H1 (cell line): Measurements from ENCODE around the gene EXD3. TPM values are rescaled to one million over a fixed set of nuclear protein-coding genes. Genes with fewer than 3 reads are reported as not detected.

Source experiments
- ATF2 ChIP-seq: IDR thresholded peaks from 2 replicates; pipeline ENCODE4 v1.6.1; 2012; ENCODE audit warnings: low read length, inconsistent platforms
- EGR1 ChIP-seq: IDR thresholded peaks from 2 replicates; pipeline ENCODE4 v1.6.1; 2011; ENCODE audit warnings: low read depth, low read length, borderline replicate concordance
- KDM1A ChIP-seq: fragments of 200-600, 300-600 bp; sonication (generic); IDR thresholded peaks from 2 replicates; pipeline ENCODE4 v1.7.1; 2016; ENCODE audit warnings: mild to moderate bottlenecking, low read length, borderline replicate concordance
- PHF8 ChIP-seq: fragments of 200-600 bp; sonication (generic); conservative IDR thresholded peaks from 2 replicates; pipeline ENCODE4 v1.7.1; 2012; ENCODE audit warnings: low read depth, mild to moderate bottlenecking, inconsistent platforms, low read length, moderate library complexity
- POLR2A ChIP-seq, 2 experiments: IDR thresholded peaks; 1 replicate in 1 of 2; 2 replicates in 1 of 2; pipeline ENCODE4 v1.6.1; 2011; ENCODE audit warnings: low read depth in 2 of 2, low read length in 2 of 2, mild to moderate bottlenecking in 2 of 2; ENCODE audit errors: control extremely low read depth in 1 of 2
- SAP30 ChIP-seq: fragments of 300-600 bp; sonication (generic); IDR thresholded peaks from 2 replicates; pipeline ENCODE4 v1.7.1; 2012; ENCODE audit warnings: low read length, moderate library complexity, mild to moderate bottlenecking, inconsistent platforms; ENCODE audit not compliant: insufficient read depth, insufficient replicate concordance
- SIN3A ChIP-seq, 2 experiments: IDR thresholded peaks in 1 of 2; conservative IDR thresholded peaks in 1 of 2; 2 replicates each; pipeline ENCODE4 v1.6.1; 2011 to 2012; ENCODE audit warnings: low read length in 2 of 2, improper control_type of control experiment in 1 of 2, low read depth in 1 of 2, mild to moderate bottlenecking in 1 of 2
- SRF ChIP-seq: IDR thresholded peaks from 2 replicates; pipeline ENCODE4 v1.6.1; 2011; ENCODE audit warnings: mild to moderate bottlenecking, low read depth, low read length, moderate library complexity
- TEAD4 ChIP-seq: IDR thresholded peaks from 2 replicates; pipeline ENCODE4 v1.6.1; 2012; ENCODE audit warnings: low read depth, low read length, inconsistent platforms, mixed read lengths
- polyA plus RNA-seq, 7 experiments: library from polyadenylated mRNA; depleted of rRNA in 3 of 7; stranded (reverse) in 5 of 7; unstranded in 2 of 7; fragments of >200 nt in 5 of 7; fragments of 200-250 nt in 2 of 7; gene quantifications; 1 replicate in 5 of 7; 2 replicates in 1 of 7; 4 replicates in 1 of 7; pipeline versions ENCODE4 v1.2.1 to v1.2.3, GENCODE V29; 2011 to 2013; ENCODE audit warnings: missing spikeins in 2 of 7, mixed read lengths in 2 of 7
- total RNA-seq: library from RNA; stranded (reverse); fragmentation: NEBNext Ultra II Directional; extraction: Animal tissue kit (Norgen Biotek cat#: 25700); gene quantifications from 2 replicates; pipeline ENCODE4 v1.2.1, GENCODE V29; 2021

EXD3 gene
- total and polyA plus RNA-seq, 2 of the 8 experiments (the other 6 are each of a cell fraction or from before 2014, with no cell fraction given) = 7.2 to 9.4 TPM

GRCh38 chr9:137460363-137461315, 37.7 kb upstream of the EXD3 start (continued):
- TF ChIP-seq SAP30 (no peak), POLR2A (IDR thresholded peaks at IDR 0.05; ENCODE audit: control extremely low read depth in 1 of 2, low read depth in 2 of 2, low read length in 2 of 2) (no peak), TEAD4 (no peak), EGR1 (no peak), SIN3A (conservative IDR thresholded peaks at IDR 0.05 in 1 of 2, IDR thresholded peaks at IDR 0.05 in 1 of 2; ENCODE audit: low read depth in 1 of 2, low read length in 2 of 2) (no peak), PHF8 (no peak), KDM1A (no peak), ATF2 (no peak), SRF (no peak)
